Gastroesophageal sphincter (tissue), 3 donors: ENCODE measurements around the gene ESR2.
"Not testable (repeated sequence)": the region's sequence is repeated elsewhere in the genome, so short reads cannot be mapped to it uniquely, and the experiment has no call there.

ENCODE experiments used
- EP300 ChIP-seq: sonication (generic); formaldehyde crosslinking; IDR thresholded peaks from one replicate; pipeline ENCODE4 v1.6.1; 2017; ENCODE audit warnings: antibody characterized with exemption, mild to moderate bottlenecking
- POLR2A ChIP-seq, 2 donors: fragments of 450-650 bp; IDR thresholded peaks; one replicate each; pipeline ENCODE4 v1.6.1; 2017; ENCODE audit warnings: antibody characterized with exemption in 2 of 2, mild to moderate bottlenecking in 2 of 2, moderate library complexity in 1 of 2
- POLR2AphosphoS5 ChIP-seq: sonication (generic); formaldehyde crosslinking; IDR thresholded peaks from one replicate; pipeline ENCODE4 v1.6.1; 2017; ENCODE audit warnings: antibody characterized with exemption
- TF ChIP-seq, protein P1 (sequence below), 4 experiments: fragments of 200-600 bp in 2 of 4; fragments of 450-650 bp in 2 of 4; sonication (generic) in 1 of 4; IDR thresholded peaks; one replicate each; pipeline ENCODE4 v1.5.1; 2017 to 2019; ENCODE audit warnings: antibody characterized with exemption in 4 of 4, mild to moderate bottlenecking in 2 of 4, moderate library complexity in 2 of 4

DNA sequence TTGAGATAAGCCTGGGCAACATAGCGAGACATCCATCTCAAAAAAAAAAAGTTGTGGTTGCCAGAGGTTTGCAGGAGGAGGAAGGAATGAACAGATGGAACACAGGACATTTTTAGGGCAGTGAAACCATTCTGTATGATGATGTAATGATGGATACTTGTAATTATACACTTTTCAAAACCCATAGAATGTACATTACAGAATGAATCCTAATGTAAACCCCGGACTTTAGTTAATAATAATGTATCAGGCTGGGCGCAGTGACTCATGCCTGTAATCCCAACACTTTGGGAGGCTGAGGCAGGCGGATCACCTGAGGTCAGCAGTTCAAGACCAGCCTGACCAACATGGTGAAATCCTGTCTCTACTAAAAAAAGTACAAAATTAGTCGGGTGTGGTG is 26.2 kb upstream of the ESR2 start:
- TF ChIP-seq, protein P1, sequence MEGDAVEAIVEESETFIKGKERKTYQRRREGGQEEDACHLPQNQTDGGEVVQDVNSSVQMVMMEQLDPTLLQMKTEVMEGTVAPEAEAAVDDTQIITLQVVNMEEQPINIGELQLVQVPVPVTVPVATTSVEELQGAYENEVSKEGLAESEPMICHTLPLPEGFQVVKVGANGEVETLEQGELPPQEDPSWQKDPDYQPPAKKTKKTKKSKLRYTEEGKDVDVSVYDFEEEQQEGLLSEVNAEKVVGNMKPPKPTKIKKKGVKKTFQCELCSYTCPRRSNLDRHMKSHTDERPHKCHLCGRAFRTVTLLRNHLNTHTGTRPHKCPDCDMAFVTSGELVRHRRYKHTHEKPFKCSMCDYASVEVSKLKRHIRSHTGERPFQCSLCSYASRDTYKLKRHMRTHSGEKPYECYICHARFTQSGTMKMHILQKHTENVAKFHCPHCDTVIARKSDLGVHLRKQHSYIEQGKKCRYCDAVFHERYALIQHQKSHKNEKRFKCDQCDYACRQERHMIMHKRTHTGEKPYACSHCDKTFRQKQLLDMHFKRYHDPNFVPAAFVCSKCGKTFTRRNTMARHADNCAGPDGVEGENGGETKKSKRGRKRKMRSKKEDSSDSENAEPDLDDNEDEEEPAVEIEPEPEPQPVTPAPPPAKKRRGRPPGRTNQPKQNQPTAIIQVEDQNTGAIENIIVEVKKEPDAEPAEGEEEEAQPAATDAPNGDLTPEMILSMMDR (IDR thresholded peaks at IDR 0.05) = not testable (repeated sequence)
- TF ChIP-seq POLR2A (IDR thresholded peaks at IDR 0.05); POLR2AphosphoS5; EP300: not testable (repeated sequence)
